Measurements from ENCODE around the gene PLPP3.

The PLPP3 gene

GRCh38 chr1:56477164-56478111 lies 101.9 kb downstream of the PLPP3 start:
- H2AK5ac ChIP-seq (ENCODE audit: low read length): no peak overlapping the region
- peak overlapping the region; percentile 41 for H2BK15ac ChIP-seq (replicated peaks; ENCODE audit: low read depth)
- H3K56ac ChIP-seq (ENCODE audit: low read length): peak overlapping the region; percentile 68
- no peak overlapping the region for H2BK5ac ChIP-seq (ENCODE audit: low read length)
- WGBS (ENCODE audit: extremely low coverage, insufficient coverage, low lambda C conversion rate): no CpG with 5 or more reads among the region's 62 CpGs
- peak overlapping the region; percentile 93 for H3K18ac ChIP-seq (ENCODE audit: low read length)
- H3K4me2 ChIP-seq (ENCODE audit: low read length): peak overlapping the region; percentile 40
- H3K9ac ChIP-seq (ENCODE audit: low read length): peak overlapping the region; percentile 45
- H3K27ac ChIP-seq (ENCODE audit: low read depth, low read length): peak overlapping the region; percentile 53
- no peaks in the 10 kb centered on the region for H3K27me3 ChIP-seq (ENCODE audit: insufficient read depth, low read length, poor library complexity)
- H2BK120ac ChIP-seq (ENCODE audit: low read depth, low read length): peak overlapping the region; percentile 90
- H3K79me2 ChIP-seq (ENCODE audit: control insufficient read depth, insufficient read depth, low read length): no peaks in the 10 kb centered on the region
- H4K5ac ChIP-seq (ENCODE audit: low read length): no peak overlapping the region
- H3K4me1 ChIP-seq (ENCODE audit: control insufficient read depth, low read depth, low read length): no peaks in the 10 kb centered on the region
- peak overlapping the region; percentile 4 for H3K4me3 ChIP-seq (ENCODE audit: low read length)
- H3K79me1 ChIP-seq (ENCODE audit: low read length): no peaks in the 10 kb centered on the region
- peak; percentile 69 for DNase-seq
- H3K4ac ChIP-seq (ENCODE audit: low read depth, low read length): peak overlapping the region; percentile 90
- no peak overlapping the region for H3K23ac ChIP-seq (ENCODE audit: low read length)
- no peak overlapping the region for H4K8ac ChIP-seq (ENCODE audit: low read depth, low read length)
- no peaks in the 10 kb centered on the region for H3K36me3 ChIP-seq (ENCODE audit: control insufficient read depth, insufficient read depth, low read length)

GRCh38 chr1:56473582-56474270 lies 105.6 kb downstream of the PLPP3 start:
- H3K79me2 ChIP-seq (ENCODE audit: control insufficient read depth, insufficient read depth, low read length): no peaks in the 10 kb centered on the region
- no peak overlapping the region for H2BK15ac ChIP-seq (replicated peaks; ENCODE audit: low read depth)
- no peak overlapping the region for H2AK5ac ChIP-seq (ENCODE audit: low read length)
- no peaks in the 10 kb centered on the region for H3K36me3 ChIP-seq (ENCODE audit: control insufficient read depth, insufficient read depth, low read length)
- WGBS (ENCODE audit: extremely low coverage, insufficient coverage, low lambda C conversion rate): no CpG with 5 or more reads among the region's 3 CpGs
- no peak overlapping the region for H4K8ac ChIP-seq (ENCODE audit: low read depth, low read length)
- H3K4me3 ChIP-seq (ENCODE audit: low read length): no peak overlapping the region
- H3K4me1 ChIP-seq (ENCODE audit: control insufficient read depth, low read depth, low read length): no peaks in the 10 kb centered on the region
- no peak overlapping the region for H3K23ac ChIP-seq (ENCODE audit: low read length)
- DNase-seq: no peak
- H3K4me2 ChIP-seq (ENCODE audit: low read length): no peak overlapping the region
- H3K79me1 ChIP-seq (ENCODE audit: low read length): no peaks in the 10 kb centered on the region
- H2BK5ac ChIP-seq (ENCODE audit: low read length): no peak overlapping the region
- H3K9ac ChIP-seq (ENCODE audit: low read length): no peak overlapping the region
- H2BK120ac ChIP-seq (ENCODE audit: low read depth, low read length): no peak overlapping the region
- H3K56ac ChIP-seq (ENCODE audit: low read length): no peak overlapping the region
- no peak overlapping the region for H3K18ac ChIP-seq (ENCODE audit: low read length)
- no peak overlapping the region for H3K4ac ChIP-seq (ENCODE audit: low read depth, low read length)
- H4K5ac ChIP-seq (ENCODE audit: low read length): no peak overlapping the region
- H3K27me3 ChIP-seq (ENCODE audit: insufficient read depth, low read length, poor library complexity): no peaks in the 10 kb centered on the region
- no peak overlapping the region for H3K27ac ChIP-seq (ENCODE audit: low read depth, low read length)

GRCh38 chr1:56472860-56473259 lies 106.5 kb downstream of the PLPP3 start:
- Histone ChIP-seq H2BK5ac (ENCODE audit: low read length) (no peak overlapping the region), H3K4me1 (ENCODE audit: control insufficient read depth, low read depth, low read length) (no peaks in the 10 kb centered on the region), H3K79me1 (ENCODE audit: low read length) (no peaks in the 10 kb centered on the region), H2AK5ac (ENCODE audit: low read length) (no peak overlapping the region), H2BK120ac (ENCODE audit: low read depth, low read length) (no peak overlapping the region), H2BK15ac (replicated peaks; ENCODE audit: low read depth) (no peak overlapping the region), H3K79me2 (ENCODE audit: control insufficient read depth, insufficient read depth, low read length) (no peaks in the 10 kb centered on the region), H3K23ac (ENCODE audit: low read length) (no peak overlapping the region), H3K4ac (ENCODE audit: low read depth, low read length) (no peak overlapping the region), H3K4me2 (ENCODE audit: low read length) (no peak overlapping the region), H3K18ac (ENCODE audit: low read length) (no peak overlapping the region), H3K9ac (ENCODE audit: low read length) (no peak overlapping the region), H3K36me3 (ENCODE audit: control insufficient read depth, insufficient read depth, low read length) (no peaks in the 10 kb centered on the region), H3K27ac (ENCODE audit: low read depth, low read length) (no peak overlapping the region), H4K8ac (ENCODE audit: low read depth, low read length) (no peak overlapping the region), H3K56ac (ENCODE audit: low read length) (no peak overlapping the region), H4K5ac (ENCODE audit: low read length) (no peak overlapping the region), H3K4me3 (ENCODE audit: low read length) (no peak overlapping the region), H3K27me3 (ENCODE audit: insufficient read depth, low read length, poor library complexity) (no peaks in the 10 kb centered on the region)
- WGBS (ENCODE audit: extremely low coverage, insufficient coverage, low lambda C conversion rate): no CpG with 5 or more reads among the region's 3 CpGs
- DNase-seq: no peak

GRCh38 chr1:56469640-56470371 lies 109.6 kb downstream of the PLPP3 start:
- Histone ChIP-seq H3K9ac (ENCODE audit: low read length) (no peak overlapping the region), H3K4me3 (ENCODE audit: low read length) (no peak overlapping the region), H3K27me3 (ENCODE audit: insufficient read depth, low read length, poor library complexity) (no peaks in the 10 kb centered on the region), H3K36me3 (ENCODE audit: control insufficient read depth, insufficient read depth, low read length) (no peaks in the 10 kb centered on the region), H3K27ac (ENCODE audit: low read depth, low read length) (no peak overlapping the region), H4K8ac (ENCODE audit: low read depth, low read length) (no peak overlapping the region), H3K79me2 (ENCODE audit: control insufficient read depth, insufficient read depth, low read length) (no peaks in the 10 kb centered on the region), H3K18ac (ENCODE audit: low read length) (no peak overlapping the region), H3K4me2 (ENCODE audit: low read length) (no peak overlapping the region), H2BK15ac (replicated peaks; ENCODE audit: low read depth) (no peak overlapping the region), H4K5ac (ENCODE audit: low read length) (no peak overlapping the region), H2AK5ac (ENCODE audit: low read length) (no peak overlapping the region), H3K4ac (ENCODE audit: low read depth, low read length) (no peak overlapping the region), H2BK5ac (ENCODE audit: low read length) (no peak overlapping the region), H3K23ac (ENCODE audit: low read length) (no peak overlapping the region), H2BK120ac (ENCODE audit: low read depth, low read length) (no peak overlapping the region), H3K4me1 (ENCODE audit: control insufficient read depth, low read depth, low read length) (no peaks in the 10 kb centered on the region), H3K56ac (ENCODE audit: low read length) (no peak overlapping the region), H3K79me1 (ENCODE audit: low read length) (no peaks in the 10 kb centered on the region)
- no peak for DNase-seq
- WGBS (ENCODE audit: extremely low coverage, insufficient coverage, low lambda C conversion rate): no CpG with 5 or more reads among the region's 5 CpGs

GRCh38 chr1:56468518-56468917 lies 110.8 kb downstream of the PLPP3 start:
- Histone ChIP-seq H3K23ac (ENCODE audit: low read length) (no peak overlapping the region), H3K4me2 (ENCODE audit: low read length) (no peak overlapping the region), H2BK15ac (replicated peaks; ENCODE audit: low read depth) (no peak overlapping the region), H2BK5ac (ENCODE audit: low read length) (no peak overlapping the region), H4K5ac (ENCODE audit: low read length) (no peak overlapping the region), H2AK5ac (ENCODE audit: low read length) (no peak overlapping the region), H2BK120ac (ENCODE audit: low read depth, low read length) (no peak overlapping the region), H3K36me3 (ENCODE audit: control insufficient read depth, insufficient read depth, low read length) (no peaks in the 10 kb centered on the region), H3K27ac (ENCODE audit: low read depth, low read length) (no peak overlapping the region), H4K8ac (ENCODE audit: low read depth, low read length) (no peak overlapping the region), H3K56ac (ENCODE audit: low read length) (no peak overlapping the region), H3K27me3 (ENCODE audit: insufficient read depth, low read length, poor library complexity) (no peaks in the 10 kb centered on the region), H3K79me2 (ENCODE audit: control insufficient read depth, insufficient read depth, low read length) (no peaks in the 10 kb centered on the region), H3K4ac (ENCODE audit: low read depth, low read length) (no peak overlapping the region), H3K18ac (ENCODE audit: low read length) (no peak overlapping the region), H3K9ac (ENCODE audit: low read length) (no peak overlapping the region), H3K79me1 (ENCODE audit: low read length) (no peaks in the 10 kb centered on the region), H3K4me3 (ENCODE audit: low read length) (no peak overlapping the region), H3K4me1 (ENCODE audit: control insufficient read depth, low read depth, low read length) (no peaks in the 10 kb centered on the region)
- no peak for DNase-seq
- no CpG with 5 or more reads among the region's 7 CpGs for WGBS (ENCODE audit: extremely low coverage, insufficient coverage, low lambda C conversion rate)

Measured in mesendoderm (in vitro differentiated cells).